Nephron progenitor cell (in vitro differentiated cells): Measurements from ENCODE around the gene FBXO11.
"Not testable (repeated sequence)": the region's sequence is repeated elsewhere in the genome, so short reads cannot be mapped to it uniquely, and the experiment has no call there.

Experiments used
- DNase-seq: peaks from one replicate; pipeline ENCODE4 v3.0.0; 2021
- H3K27ac Mint-ChIP-seq: 2 replicates; pipeline ENCODE4 v1.8.0; 2021; ENCODE audit warnings: mild to moderate bottlenecking, moderate library complexity, mixed read lengths
- H3K27me3 Mint-ChIP-seq: 2 replicates; pipeline ENCODE4 v1.8.0; 2021; ENCODE audit warnings: mild to moderate bottlenecking, low read depth, mixed read lengths; ENCODE audit not compliant: poor library complexity
- H3K36me3 Mint-ChIP-seq: 2 replicates; pipeline ENCODE4 v1.8.0; 2021; ENCODE audit warnings: low read depth, mixed read lengths
- H3K4me1 Mint-ChIP-seq: 2 replicates; pipeline ENCODE4 v1.8.0; 2021; ENCODE audit warnings: mixed read lengths
- H3K4me3 Mint-ChIP-seq: 2 replicates; pipeline ENCODE4 v1.8.0; 2021; ENCODE audit warnings: mild to moderate bottlenecking, moderate library complexity, mixed read lengths
- H3K9me3 Mint-ChIP-seq: 2 replicates; pipeline ENCODE4 v1.8.0; 2021; ENCODE audit warnings: mild to moderate bottlenecking, moderate library complexity, mixed read lengths
- CTCF ChIP-seq: fragments of 200-600 bp; sonication (generic); IDR thresholded peaks from 2 replicates; pipeline ENCODE4 v1.5.0; 2021; ENCODE audit warnings: antibody characterized with exemption

FBXO11 gene

GRCh38 chr2:47899915-47900816, 6.1 kb downstream of the FBXO11 start:
- TF ChIP-seq CTCF = no peak
- DNase-seq = no peak
- Mint-ChIP-seq H3K27ac (peak overlapping the region; percentile 69), H3K9me3 (peaks cover 3% of the 10 kb centered on the region), H3K27me3 (peaks cover 3% of the 10 kb centered on the region), H3K36me3 (peaks cover 48% of the 10 kb centered on the region), H3K4me1 (peaks cover 39% of the 10 kb centered on the region), H3K4me3 (no peak overlapping the region)

- Mint-ChIP-seq H3K9me3 (peaks cover 3% of the 10 kb centered on the region), H3K4me1 (peaks cover 35% of the 10 kb centered on the region), H3K36me3 (peaks cover 51% of the 10 kb centered on the region), H3K27ac (no peak overlapping the region), H3K27me3 (no peaks in the 10 kb centered on the region), H3K4me3 (no peak overlapping the region)
- TF ChIP-seq CTCF = no peak
- no peak for DNase-seq
These were observed 8.2 kb downstream of the FBXO11 start for GRCh38 chr2:47897883-47898731.

- H3K4me3 Mint-ChIP-seq = not testable (repeated sequence)
- H3K4me1 Mint-ChIP-seq = peaks cover 27% of the 10 kb centered on the region
These were observed 9.0 kb downstream of the FBXO11 start for GRCh38 chr2:47897191-47897882.

GRCh38 chr2:47896450-47896968, 9.8 kb downstream of the FBXO11 start:
- no peak for TF ChIP-seq CTCF
- Mint-ChIP-seq H3K27me3 (no peaks in the 10 kb centered on the region), H3K27ac (peak overlapping the region; percentile 55), H3K4me1 (peaks cover 25% of the 10 kb centered on the region), H3K9me3 (peaks cover 3% of the 10 kb centered on the region), H3K36me3 (peaks cover 58% of the 10 kb centered on the region), H3K4me3 (no peak overlapping the region)
- DNase-seq = no peak

More at GRCh38 chr2:47897191-47897882, 9.0 kb downstream of the FBXO11 start:
- peaks cover 55% of the 10 kb centered on the region for H3K36me3 Mint-ChIP-seq
- H3K27me3 Mint-ChIP-seq, H3K27ac Mint-ChIP-seq, DNase-seq, H3K9me3 Mint-ChIP-seq: not testable (repeated sequence)

- Mint-ChIP-seq H3K4me1 (peaks cover 25% of the 10 kb centered on the region), H3K9me3 (no peaks in the 10 kb centered on the region), H3K36me3 (peaks cover 60% of the 10 kb centered on the region), H3K27ac (no peak overlapping the region), H3K4me3 (no peak overlapping the region), H3K27me3 (no peaks in the 10 kb centered on the region)
- no peak for TF ChIP-seq CTCF
- no peak for DNase-seq
These were observed 12.5 kb downstream of the FBXO11 start for GRCh38 chr2:47893771-47894170.

- H3K4me1 Mint-ChIP-seq = peaks cover 25% of the 10 kb centered on the region
- no peak for TF ChIP-seq CTCF
- no peak overlapping the region for H3K4me3 Mint-ChIP-seq
- no peaks in the 10 kb centered on the region for H3K27me3 Mint-ChIP-seq
- no peak overlapping the region for H3K27ac Mint-ChIP-seq
- peaks cover 57% of the 10 kb centered on the region for H3K36me3 Mint-ChIP-seq
- DNase-seq = no peak
- peaks cover 4% of the 10 kb centered on the region for H3K9me3 Mint-ChIP-seq
These were observed 14.0 kb downstream of the FBXO11 start for GRCh38 chr2:47892338-47892730.
